ENCODE results near the gene CDH23. TPM values are rescaled to one million over a fixed set of nuclear protein-coding genes. Genes with fewer than 3 reads are reported as not detected.

CDH23 gene
- total and polyA plus RNA-seq, 9 of the 15 experiments (the other 6 are each of a cell fraction or from before 2014, with no cell fraction given) = 0.18 to 1.2 (median 0.47) TPM

GRCh38 chr10:71708301-71708703 lies 311.6 kb downstream of the CDH23 start (continued):
- TF ChIP-seq CTCFL (IDR thresholded peaks at IDR 0.05; ENCODE audit: borderline replicate concordance, insufficient read depth, low read depth, low read length, poor library complexity, severe bottlenecking) = peak; percentile 26
- no peak for TF ChIP-seq E2F4 (CRISPR knock-in tag; IDR thresholded peaks at IDR 0.05; ENCODE audit: low read depth)
- TF ChIP-seq CREM (IDR thresholded peaks at IDR 0.05; ENCODE audit: low read depth) = no peak
- TF ChIP-seq TEAD4 (IDR thresholded peaks at IDR 0.05; ENCODE audit: low read length) = no peak
- TF ChIP-seq TEAD4 (CRISPR knock-in tag; IDR thresholded peaks at IDR 0.05; ENCODE audit: borderline replicate concordance) = peak; percentile 28; the same call in 1 of the 2 replicates
- TF ChIP-seq ATF7 (IDR thresholded peaks at IDR 0.05) = 0 out of 2 replicates have a peak, but pooled peaks have one; percentile 17
- peak; percentile 83; the same call in 1 of the 2 replicates for TF ChIP-seq CC2D1A (IDR thresholded peaks at IDR 0.05)
- TF ChIP-seq ZBTB7A (IDR thresholded peaks at IDR 0.05; ENCODE audit: borderline replicate concordance, control insufficient read depth, low read depth, low read length) = peak; percentile 99
- TF ChIP-seq STAG1 (CRISPR knock-in tag; IDR thresholded peaks at IDR 0.05; ENCODE audit: borderline replicate concordance) = peak; percentile 99
- TF ChIP-seq MYC (IDR thresholded peaks at IDR 0.05; ENCODE audit: low read depth, low read length) = 0 out of 2 replicates have a peak, but pooled peaks have one; percentile 33
- TF ChIP-seq MYC (CRISPR knock-in tag; IDR thresholded peaks at IDR 0.05; ENCODE audit: borderline replicate concordance, low read depth) = no peak
- peak; percentile 93 to 99 (median 94) for TF ChIP-seq CTCF (IDR thresholded peaks at IDR 0.05 in 2 of 3, conservative IDR thresholded peaks at IDR 0.05 in 1 of 3; ENCODE audit: insufficient read depth in 2 of 3, low read depth in 1 of 3, low read length in 3 of 3)
- peak; percentile 62; the same call in 1 of the 2 replicates for TF ChIP-seq RB1 (IDR thresholded peaks at IDR 0.05; ENCODE audit: low read depth)
- no peak for TF ChIP-seq ZNF507 (tag; conservative IDR thresholded peaks at IDR 0.05)
- 0 out of 4 replicates have a peak, but pooled peaks of 1 of the 2 experiments have one; percentile 18 for TF ChIP-seq ZNF639 (CRISPR knock-in tag; conservative IDR thresholded peaks at IDR 0.05 in 1 of 2, IDR thresholded peaks at IDR 0.05 in 1 of 2)
- no peak for TF ChIP-seq FOXJ3 (CRISPR knock-in tag; IDR thresholded peaks at IDR 0.05)
